ENCODE results near the gene PLEKHG5. TPM values are rescaled to one million over a fixed set of nuclear protein-coding genes. Genes with fewer than 3 reads are reported as not detected.

PLEKHG5 gene
- total RNA-seq, 3 donors from 2014 or later: 7.0 to 12.0 (median 11.8) TPM

GRCh38 chr1:6471086-6471969 lies 20.1 kb downstream of the PLEKHG5 start:
- Histone ChIP-seq H3K4me1 (no peaks in the 10 kb centered on the region), H3K27me3 (no peaks in the 10 kb centered on the region), H3K27ac (peak overlapping the region in 1 of 2 donors; percentile 1), H3K36me3 (no peaks in the 10 kb centered on the region), H3K9me3 (no peaks in the 10 kb centered on the region), H3K4me3 (no peak overlapping the region)
- TF ChIP-seq CTCF (IDR thresholded peaks at IDR 0.05): no peak
- TF ChIP-seq POLR2AphosphoS5 (IDR thresholded peaks at IDR 0.05): no peak
- no peak for TF ChIP-seq POLR2A (IDR thresholded peaks at IDR 0.05)
- intact Hi-C loops (cut with DNase I; ENCODE audit: low total_unique reads): no loop called here
- DNase-seq (ENCODE audit: low spot score in 2 of 2): no peak

- no peaks in the 10 kb centered on the region for H3K9me3 ChIP-seq
These were observed 21.1 kb downstream of the PLEKHG5 start for GRCh38 chr1:6470132-6471085.

GRCh38 chr1:6468729-6469461 lies 22.6 kb downstream of the PLEKHG5 start:
- intact Hi-C loops (cut with DNase I; ENCODE audit: low total_unique reads): no loop called here
- Histone ChIP-seq H3K4me1 (no peaks in the 10 kb centered on the region), H3K4me3 (no peak overlapping the region), H3K27me3 (no peaks in the 10 kb centered on the region), H3K9me3 (no peaks in the 10 kb centered on the region), H3K27ac (no peak overlapping the region), H3K36me3 (no peaks in the 10 kb centered on the region)
- DNase-seq (ENCODE audit: low spot score in 2 of 2): no peak
- TF ChIP-seq POLR2AphosphoS5 (IDR thresholded peaks at IDR 0.05) (no peak), CTCF (IDR thresholded peaks at IDR 0.05) (no peak)

More at GRCh38 chr1:6470132-6471085, 21.1 kb downstream of the PLEKHG5 start:
- Histone ChIP-seq H3K4me3 (no peak overlapping the region), H3K27me3 (no peaks in the 10 kb centered on the region), H3K4me1 (no peaks in the 10 kb centered on the region), H3K27ac (no peak overlapping the region), H3K36me3 (no peaks in the 10 kb centered on the region)
- TF ChIP-seq POLR2A (IDR thresholded peaks at IDR 0.05): no peak
- intact Hi-C loops (cut with DNase I; ENCODE audit: low total_unique reads): no loop called here
- DNase-seq (ENCODE audit: low spot score in 2 of 2): no peak

GRCh38 chr1:6467744-6468688 lies 23.5 kb downstream of the PLEKHG5 start:
- H3K4me1 ChIP-seq: no peaks in the 10 kb centered on the region
- H3K9me3 ChIP-seq: no peaks in the 10 kb centered on the region
- H3K27me3 ChIP-seq: no peaks in the 10 kb centered on the region
- intact Hi-C loops (cut with DNase I; ENCODE audit: low total_unique reads): no loop called here
- DNase-seq (ENCODE audit: low spot score in 2 of 2): no peak
- H3K36me3 ChIP-seq: no peaks in the 10 kb centered on the region
- TF ChIP-seq CTCF (IDR thresholded peaks at IDR 0.05) (no peak), POLR2AphosphoS5 (IDR thresholded peaks at IDR 0.05) (no peak), POLR2A (IDR thresholded peaks at IDR 0.05) (no peak)
- H3K4me3 ChIP-seq: no peak overlapping the region
- no peak overlapping the region for H3K27ac ChIP-seq
